NCI-H774 (cell line): ENCODE data around the gene ZFYVE19.

Experiments used
- DNase-seq: peaks from one replicate; lab custom pipeline; 2025; lab: John Stamatoyannopoulos, UW

The ZFYVE19 gene

GRCh38 chr15:40815042-40815698, 8.3 kb downstream of the ZFYVE19 start:
- DNase-seq = no peak

GRCh38 chr15:40819048-40819447, 12.2 kb downstream of the ZFYVE19 start:
- no peak for DNase-seq

GRCh38 chr15:40821195-40821594, 14.3 kb downstream of the ZFYVE19 start:
- no peak for DNase-seq

GRCh38 chr15:40823572-40824343, 16.9 kb downstream of the ZFYVE19 start:
- DNase-seq = no peak

- peak; percentile 15 for DNase-seq
Observed at GRCh38 chr15:40825661-40826422, 19.0 kb downstream of the ZFYVE19 start.

GRCh38 chr15:40826423-40827075, 19.7 kb downstream of the ZFYVE19 start:
- no peak for DNase-seq

- DNase-seq = no peak
Observed at GRCh38 chr15:40828447-40829036, 21.7 kb downstream of the ZFYVE19 start, which contains the start of gene PPP1R14D. Gene PPP1R14D (minus strand): TSS chr15:40828708. CDS start chr15:40828641, 67 bp downstream.

- no peak for DNase-seq
Observed at GRCh38 chr15:40829115-40829514, 22.2 kb downstream of the ZFYVE19 start.

GRCh38 chr15:40830884-40831283, 24.0 kb downstream of the ZFYVE19 start:
- DNase-seq = peak; percentile 93

GRCh38 chr15:40831861-40832260, 25.0 kb downstream of the ZFYVE19 start:
- no peak for DNase-seq

- DNase-seq = no peak
Observed at GRCh38 chr15:40832903-40833302, 26.0 kb downstream of the ZFYVE19 start.

GRCh38 chr15:40836020-40836419, 29.1 kb downstream of the ZFYVE19 start:
- DNase-seq = no peak

- no peak for DNase-seq
Observed at GRCh38 chr15:40838756-40839155, 31.9 kb downstream of the ZFYVE19 start.

- DNase-seq = no peak
Observed at GRCh38 chr15:40841741-40842140, 34.9 kb downstream of the ZFYVE19 start.

GRCh38 chr15:40843261-40843884, 36.5 kb downstream of the ZFYVE19 start:
- no peak for DNase-seq

GRCh38 chr15:40843885-40844695, 37.2 kb downstream of the ZFYVE19 start, which contains the start of gene SPINT1:
Gene SPINT1 (plus strand): TSS chr15:40844048. CDS start chr15:40844555, 507 bp downstream.
- DNase-seq = peak; percentile 68

GRCh38 chr15:40844696-40845030, 37.8 kb downstream of the ZFYVE19 start:
- DNase-seq = no peak

GRCh38 chr15:40845036-40845435, 38.1 kb downstream of the ZFYVE19 start:
- no peak for DNase-seq

- no peak for DNase-seq
Observed at GRCh38 chr15:40845511-40846284, 38.8 kb downstream of the ZFYVE19 start.

- no peak for DNase-seq
Observed at GRCh38 chr15:40846841-40847222, 39.9 kb downstream of the ZFYVE19 start.
